ENCODE results near the gene DOCK8.

DOCK8 gene

GRCh38 chr9:278651-279050, 64.0 kb downstream of the DOCK8 start:
- no peak for DNase-seq (ENCODE audit: extremely low read depth, insufficient read length)
- Histone ChIP-seq H3K36me3 (ENCODE audit: control insufficient read depth, insufficient read depth, low read length) (peaks cover 7% of the 10 kb centered on the region), H3K27me3 (replicated peaks; ENCODE audit: control insufficient read depth, insufficient read depth, low read length) (no peaks in the 10 kb centered on the region), H3K4me3 (replicated peaks; ENCODE audit: low read depth, low read length) (no peak overlapping the region)
- no peak for TF ChIP-seq CTCF (IDR thresholded peaks at IDR 0.05; ENCODE audit: insufficient read depth, low read length, poor library complexity, severe bottlenecking)

GRCh38 chr9:279674-280073, 65.0 kb downstream of the DOCK8 start:
- no peak for TF ChIP-seq CTCF (IDR thresholded peaks at IDR 0.05; ENCODE audit: insufficient read depth, low read length, poor library complexity, severe bottlenecking)
- Histone ChIP-seq H3K4me3 (replicated peaks; ENCODE audit: low read depth, low read length) (no peak overlapping the region), H3K27me3 (replicated peaks; ENCODE audit: control insufficient read depth, insufficient read depth, low read length) (no peaks in the 10 kb centered on the region), H3K36me3 (ENCODE audit: control insufficient read depth, insufficient read depth, low read length) (peaks cover 9% of the 10 kb centered on the region)
- DNase-seq (ENCODE audit: extremely low read depth, insufficient read length) = no peak

GRCh38 chr9:281741-282645, 67.3 kb downstream of the DOCK8 start:
- TF ChIP-seq CTCF (IDR thresholded peaks at IDR 0.05; ENCODE audit: insufficient read depth, low read length, poor library complexity, severe bottlenecking) = no peak
- Histone ChIP-seq H3K27me3 (replicated peaks; ENCODE audit: control insufficient read depth, insufficient read depth, low read length) (no peaks in the 10 kb centered on the region), H3K36me3 (ENCODE audit: control insufficient read depth, insufficient read depth, low read length) (peaks cover 12% of the 10 kb centered on the region), H3K4me3 (replicated peaks; ENCODE audit: low read depth, low read length) (no peak overlapping the region)
- no peak for DNase-seq (ENCODE audit: extremely low read depth, insufficient read length)

- no peak overlapping the region for H3K4me3 ChIP-seq (replicated peaks; ENCODE audit: low read depth, low read length)
- peaks cover 11% of the 10 kb centered on the region for H3K36me3 ChIP-seq (ENCODE audit: control insufficient read depth, insufficient read depth, low read length)
Measured at GRCh38 chr9:286071-286740, 71.5 kb downstream of the DOCK8 start.

GRCh38 chr9:289121-289520, 74.5 kb downstream of the DOCK8 start:
- peaks cover 13% of the 10 kb centered on the region for H3K36me3 ChIP-seq (ENCODE audit: control insufficient read depth, insufficient read depth, low read length)
- no peak for DNase-seq (ENCODE audit: extremely low read depth, insufficient read length)
- H3K4me3 ChIP-seq (replicated peaks; ENCODE audit: low read depth, low read length) = no peak overlapping the region
- H3K27me3 ChIP-seq (replicated peaks; ENCODE audit: control insufficient read depth, insufficient read depth, low read length) = no peaks in the 10 kb centered on the region
- no peak for TF ChIP-seq CTCF (IDR thresholded peaks at IDR 0.05; ENCODE audit: insufficient read depth, low read length, poor library complexity, severe bottlenecking)

More at GRCh38 chr9:286071-286740, 71.5 kb downstream of the DOCK8 start:
- TF ChIP-seq CTCF (IDR thresholded peaks at IDR 0.05; ENCODE audit: insufficient read depth, low read length, poor library complexity, severe bottlenecking) = no peak
- no peak for DNase-seq (ENCODE audit: extremely low read depth, insufficient read length)
- H3K27me3 ChIP-seq (replicated peaks; ENCODE audit: control insufficient read depth, insufficient read depth, low read length) = no peaks in the 10 kb centered on the region

Measured in GM06990 (cell line).